Measurements from ENCODE around the gene SOS1.

GRCh38 chr2:38951766-38952165 lies 169.1 kb downstream of the SOS1 start:
- no peak for TF ChIP-seq POLR2A (IDR thresholded peaks at IDR 0.05)
- TF ChIP-seq, protein P1, sequence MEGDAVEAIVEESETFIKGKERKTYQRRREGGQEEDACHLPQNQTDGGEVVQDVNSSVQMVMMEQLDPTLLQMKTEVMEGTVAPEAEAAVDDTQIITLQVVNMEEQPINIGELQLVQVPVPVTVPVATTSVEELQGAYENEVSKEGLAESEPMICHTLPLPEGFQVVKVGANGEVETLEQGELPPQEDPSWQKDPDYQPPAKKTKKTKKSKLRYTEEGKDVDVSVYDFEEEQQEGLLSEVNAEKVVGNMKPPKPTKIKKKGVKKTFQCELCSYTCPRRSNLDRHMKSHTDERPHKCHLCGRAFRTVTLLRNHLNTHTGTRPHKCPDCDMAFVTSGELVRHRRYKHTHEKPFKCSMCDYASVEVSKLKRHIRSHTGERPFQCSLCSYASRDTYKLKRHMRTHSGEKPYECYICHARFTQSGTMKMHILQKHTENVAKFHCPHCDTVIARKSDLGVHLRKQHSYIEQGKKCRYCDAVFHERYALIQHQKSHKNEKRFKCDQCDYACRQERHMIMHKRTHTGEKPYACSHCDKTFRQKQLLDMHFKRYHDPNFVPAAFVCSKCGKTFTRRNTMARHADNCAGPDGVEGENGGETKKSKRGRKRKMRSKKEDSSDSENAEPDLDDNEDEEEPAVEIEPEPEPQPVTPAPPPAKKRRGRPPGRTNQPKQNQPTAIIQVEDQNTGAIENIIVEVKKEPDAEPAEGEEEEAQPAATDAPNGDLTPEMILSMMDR (IDR thresholded peaks at IDR 0.05) = no peak

Data from ovary (tissue), 3 donors.